ENCODE data around the gene GJB1. TPM values are rescaled to one million over a fixed set of nuclear protein-coding genes. Genes with fewer than 3 reads are reported as not detected.

GJB1 gene
- polyA plus RNA-seq, 1 donor from 2014 or later = not detected

DNA sequence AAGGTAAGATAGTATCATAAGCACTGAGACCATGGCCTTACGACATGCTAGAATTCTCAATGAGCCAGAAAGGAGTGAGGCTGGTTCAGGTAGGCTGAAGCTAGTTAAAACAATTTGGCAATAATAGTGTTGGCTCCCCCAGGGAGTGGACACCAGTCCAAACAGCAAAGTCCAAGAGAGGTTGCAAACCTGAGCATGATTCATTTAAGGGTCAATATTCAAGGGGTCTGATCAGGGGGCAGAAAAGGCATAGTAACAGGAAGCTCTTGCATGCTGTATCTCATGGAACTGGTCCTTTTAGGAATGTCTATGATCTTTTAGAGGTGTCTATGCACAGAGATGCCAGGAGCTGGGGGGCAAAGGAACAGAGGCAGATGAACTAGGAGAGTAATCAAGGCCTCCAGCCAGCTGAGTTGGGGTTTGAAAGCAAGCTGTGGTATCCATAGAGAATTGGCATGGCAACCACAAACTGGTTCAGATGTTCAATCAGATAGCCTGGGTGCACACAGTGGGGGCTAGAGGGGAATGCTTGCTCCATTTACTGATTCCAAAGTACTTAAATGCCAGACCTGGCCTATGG lies 5.1 kb downstream of the GJB1 start:
- no peaks in the 10 kb centered on the region for H3K36me3 ChIP-seq (ENCODE audit: insufficient read depth, low read length)
- H3K27me3 ChIP-seq (ENCODE audit: insufficient read depth, low read depth, low read length) = no peaks in the 10 kb centered on the region
- H3K27ac ChIP-seq (ENCODE audit: low read length) = no peak overlapping the region
- no peak overlapping the region for H3K4me3 ChIP-seq (ENCODE audit: low read length)
- H4K20me1 ChIP-seq (ENCODE audit: insufficient read depth) = no peaks in the 10 kb centered on the region
- no peak overlapping the region for H2AFZ ChIP-seq (ENCODE audit: low read depth, low read length)
- H3K79me2 ChIP-seq (replicated peaks; ENCODE audit: insufficient read depth, low read length) = no peaks in the 10 kb centered on the region
- no peaks in the 10 kb centered on the region for H3K9me3 ChIP-seq (ENCODE audit: low read length)
- TF ChIP-seq EZH2 (IDR thresholded peaks at IDR 0.05; ENCODE audit: borderline replicate concordance, insufficient read depth, low read length, poor library complexity, severe bottlenecking) (no peak), TAF1 (IDR thresholded peaks at IDR 0.05; ENCODE audit: low read depth) (no peak), REST (IDR thresholded peaks at IDR 0.05; ENCODE audit: borderline replicate concordance) (no peak), RAD21 (conservative IDR thresholded peaks at IDR 0.05) (no peak), EP300 (conservative IDR thresholded peaks at IDR 0.05; ENCODE audit: poor library complexity, severe bottlenecking) (no peak), POLR2AphosphoS5 (IDR thresholded peaks at IDR 0.05) (no peak), MXI1 (conservative IDR thresholded peaks at IDR 0.05; ENCODE audit: poor library complexity, severe bottlenecking) (no peak), CTCF (IDR thresholded peaks at IDR 0.05; ENCODE audit: poor library complexity, severe bottlenecking) (no peak), SMC3 (conservative IDR thresholded peaks at IDR 0.05; ENCODE audit: poor library complexity) (no peak)
- no peaks in the 10 kb centered on the region for H3F3A ChIP-seq (ENCODE audit: insufficient read depth, low read length, poor library complexity, severe bottlenecking)
- no peak overlapping the region for H3K9ac ChIP-seq (ENCODE audit: low read length)
- no peak overlapping the region for H3K4me2 ChIP-seq (ENCODE audit: low read length)
- H3K9me2 ChIP-seq (ENCODE audit: insufficient read depth, low read length) = no peaks in the 10 kb centered on the region

- TF ChIP-seq EZH2 (IDR thresholded peaks at IDR 0.05; ENCODE audit: borderline replicate concordance, insufficient read depth, low read length, poor library complexity, severe bottlenecking) = no peak
- TF ChIP-seq MXI1 (conservative IDR thresholded peaks at IDR 0.05; ENCODE audit: poor library complexity, severe bottlenecking) = no peak
- no peak for TF ChIP-seq TAF1 (IDR thresholded peaks at IDR 0.05; ENCODE audit: low read depth)
- no peak for TF ChIP-seq EP300 (conservative IDR thresholded peaks at IDR 0.05; ENCODE audit: poor library complexity, severe bottlenecking)
- no peaks in the 10 kb centered on the region for H3K27me3 ChIP-seq (ENCODE audit: insufficient read depth, low read depth, low read length)
- no peak overlapping the region for H3K27ac ChIP-seq (ENCODE audit: low read length)
- H3K9ac ChIP-seq (ENCODE audit: low read length) = no peak overlapping the region
- H3K36me3 ChIP-seq (ENCODE audit: insufficient read depth, low read length) = no peaks in the 10 kb centered on the region
- no peak overlapping the region for H3K4me2 ChIP-seq (ENCODE audit: low read length)
- no peaks in the 10 kb centered on the region for H3K9me2 ChIP-seq (ENCODE audit: insufficient read depth, low read length)
- H3K4me3 ChIP-seq (ENCODE audit: low read length) = no peak overlapping the region
- no peaks in the 10 kb centered on the region for H3K79me2 ChIP-seq (replicated peaks; ENCODE audit: insufficient read depth, low read length)
- H2AFZ ChIP-seq (ENCODE audit: low read depth, low read length) = no peak overlapping the region
- H4K20me1 ChIP-seq (ENCODE audit: insufficient read depth) = no peaks in the 10 kb centered on the region
- no peaks in the 10 kb centered on the region for H3F3A ChIP-seq (ENCODE audit: insufficient read depth, low read length, poor library complexity, severe bottlenecking)
- no peaks in the 10 kb centered on the region for H3K9me3 ChIP-seq (ENCODE audit: low read length)
Measured at GRCh38 chrX:71235482-71235881, 12.5 kb downstream of the GJB1 start.
